CD4-positive, alpha-beta T cell treated with Interferon gamma for 1 hour (primary cell): Measurements from ENCODE around the gene PRLR.
"Not testable (repeated sequence)": the region's sequence is repeated elsewhere in the genome, so short reads cannot be mapped to it uniquely, and the experiment has no call there.

Source experiments
- DNase-seq: peaks from one replicate; pipeline ENCODE4 v3.0.0-alpha.2; 2020

Gene PRLR

GRCh38 chr5:35066260-35066795 lies 164.0 kb downstream of the PRLR start:
- no peak for DNase-seq

GRCh38 chr5:35063414-35063813 lies 166.9 kb downstream of the PRLR start:
- DNase-seq, result no peak

- no peak for DNase-seq
These were observed 169.0 kb downstream of the PRLR start for GRCh38 chr5:35061211-35061770.

- DNase-seq, result no peak
These were observed 170.1 kb downstream of the PRLR start for GRCh38 chr5:35060236-35060635.

- no peak for DNase-seq
These were observed 171.0 kb downstream of the PRLR start for GRCh38 chr5:35059251-35059650.

- DNase-seq, result no peak
These were observed 171.9 kb downstream of the PRLR start for GRCh38 chr5:35058374-35058788.

- DNase-seq, result no peak
These were observed 173.6 kb downstream of the PRLR start for GRCh38 chr5:35056686-35057085.

- no peak for DNase-seq
These were observed 177.4 kb downstream of the PRLR start for GRCh38 chr5:35052838-35053237.

GRCh38 chr5:35050541-35051126 lies 179.7 kb downstream of the PRLR start:
- no peak for DNase-seq

- no peak for DNase-seq
These were observed 181.4 kb downstream of the PRLR start for GRCh38 chr5:35048910-35049309.

- DNase-seq, result no peak
These were observed 182.4 kb downstream of the PRLR start, which contains the start of gene AGXT2 for GRCh38 chr5:35047785-35048404. AGXT2 (minus strand) TSS chr5:35047949; CDS start chr5:35047892, 57 bp downstream.

GRCh38 chr5:35046774-35047173 lies 183.5 kb downstream of the PRLR start:
- no peak for DNase-seq

GRCh38 chr5:35045280-35045679 lies 185.0 kb downstream of the PRLR start:
- no peak for DNase-seq

- no peak for DNase-seq
These were observed 185.6 kb downstream of the PRLR start for GRCh38 chr5:35044649-35045048.

- no peak for DNase-seq
These were observed 187.5 kb downstream of the PRLR start for GRCh38 chr5:35042781-35043180.

- no peak for DNase-seq
These were observed 189.0 kb downstream of the PRLR start for GRCh38 chr5:35041261-35041660.

GRCh38 chr5:35038891-35039290 lies 191.4 kb downstream of the PRLR start:
- DNase-seq, result no peak

- no peak for DNase-seq
These were observed 193.8 kb downstream of the PRLR start for GRCh38 chr5:35036536-35036935.

- not testable (repeated sequence) for DNase-seq
These were observed 194.4 kb downstream of the PRLR start for GRCh38 chr5:35035929-35036328.

GRCh38 chr5:35035271-35035670 lies 195.0 kb downstream of the PRLR start:
- no peak for DNase-seq

- no peak for DNase-seq
These were observed 197.9 kb downstream of the PRLR start for GRCh38 chr5:35032356-35032755.

GRCh38 chr5:35031276-35031675 lies 199.0 kb downstream of the PRLR start:
- DNase-seq, result no peak

GRCh38 chr5:35030426-35031100 lies 199.7 kb downstream of the PRLR start:
- no peak for DNase-seq

GRCh38 chr5:35029333-35029732 lies 201.0 kb downstream of the PRLR start:
- DNase-seq, result no peak
